Right lobe of liver (tissue), 4 donors: ENCODE measurements around the gene RPS6KA5.

Experiments
- CTCF ChIP-seq, 4 donors: fragments of 200-600 bp in 3 of 4; fragments of 450-650 bp in 1 of 4; IDR thresholded peaks; one replicate each; pipeline versions ENCODE4 v1.5.1 to v1.8.0; 2016 to 2022; ENCODE audit warnings: antibody characterized with exemption in 4 of 4, mild to moderate bottlenecking in 2 of 4
- POLR2A ChIP-seq: fragments of 450-650 bp; IDR thresholded peaks from one replicate; pipeline ENCODE4 v1.6.1; 2017; ENCODE audit warnings: antibody characterized with exemption, mild to moderate bottlenecking
- donor health status: DM: no; HTN: no; CAD: no.
- donor health status: DM: no; HTN: no; CAD: no.
- donor health status: DM: no; HTN: yes; CAD: no.

GRCh38 chr14:90962505-90963109 lies 97.8 kb downstream of the RPS6KA5 start:
- no peak for TF ChIP-seq CTCF (IDR thresholded peaks at IDR 0.05)
- TF ChIP-seq POLR2A, result no peak
